ENCODE data around the gene ATP11C. TPM values are rescaled to one million over a fixed set of nuclear protein-coding genes. Genes with fewer than 3 reads are reported as not detected.

The ATP11C gene
- total and polyA plus RNA-seq, 2 of the 4 experiments (the other 2 are of a cell fraction), result 19.3 to 40.0 TPM

GRCh38 chrX:139751053-139751452, 181.8 kb downstream of the ATP11C start:
- Histone ChIP-seq H3K27ac (ENCODE audit: insufficient read depth, low read length) (no peak overlapping the region), H2BK20ac (ENCODE audit: low read depth, low read length) (no peak overlapping the region), H4K8ac (ENCODE audit: low read depth in 2 of 2, low read length in 2 of 2) (no peak overlapping the region), H3K36me3 (ENCODE audit: control insufficient read depth, insufficient read depth, low read length) (no peaks in the 10 kb centered on the region), H2AK9ac (replicated peaks; ENCODE audit: low read depth, low read length, poor library complexity) (no peak overlapping the region), H3K18ac (ENCODE audit: low read depth, low read length) (no peak overlapping the region), H2BK15ac (ENCODE audit: low read depth, low read length) (no peak overlapping the region), H2BK120ac (ENCODE audit: low read depth, low read length) (no peak overlapping the region), H3K79me1 (ENCODE audit: low read depth in 1 of 2, low read length in 2 of 2) (no peaks in the 10 kb centered on the region; a peak in 1 of 4 replicates), H3K56ac (ENCODE audit: extremely low read depth, insufficient read depth, low read length) (no peak overlapping the region), H3K9me1 (ENCODE audit: insufficient read depth, low read length) (no peaks in the 10 kb centered on the region; the same call in 1 of the 2 replicates), H4K20me1 (ENCODE audit: insufficient read depth, low read length) (no peaks in the 10 kb centered on the region), H3K14ac (replicated peaks; ENCODE audit: low read depth, low read length) (no peak overlapping the region), H3K4ac (ENCODE audit: low read depth, low read length) (no peak overlapping the region), H3K27me3 (ENCODE audit: control insufficient read depth, insufficient read depth, low read length) (no peaks in the 10 kb centered on the region), H4K5ac (ENCODE audit: low read depth, low read length) (no peak overlapping the region), H3K9ac (ENCODE audit: low read depth, low read length) (no peak overlapping the region), H3K9me3 (ENCODE audit: control insufficient read depth, insufficient read depth, low read length) (no peaks in the 10 kb centered on the region), H4K91ac (ENCODE audit: insufficient read depth, low read depth, low read length) (no peak overlapping the region), H3K4me3 (ENCODE audit: insufficient read depth, low read depth, low read length) (no peak overlapping the region), H3K4me2 (ENCODE audit: low read depth, low read length) (no peak overlapping the region), H2AK5ac (ENCODE audit: low read depth, low read length) (no peak overlapping the region), H3K4me1 (ENCODE audit: control insufficient read depth, insufficient read depth, low read length) (no peaks in the 10 kb centered on the region), H3K23ac (ENCODE audit: low read depth, low read length) (no peak overlapping the region), H2BK5ac (ENCODE audit: low read depth, low read length, poor library complexity, severe bottlenecking) (no peak overlapping the region), H2AFZ (replicated peaks; ENCODE audit: low read length, poor library complexity) (no peak overlapping the region)
- no peak for ATAC-seq (ENCODE audit: low read depth)
- DNase-seq, result no peak
- in situ Hi-C loops (cut with MboI; ENCODE audit: low sequenced_read_pairs) (no loop called here), intact Hi-C loops (cut with micrococcal nuclease) (no loop called here), dilution Hi-C loops (cut with HindIII; ENCODE audit: low sequenced_read_pairs, unreplicated experiment) (no loop called here)
- no peak for TF ChIP-seq CHD1 (IDR thresholded peaks at IDR 0.05; ENCODE audit: low read depth, low read length)
- no peak for TF ChIP-seq CTCF (conservative IDR thresholded peaks at IDR 0.05; ENCODE audit: low read depth, low read length)
- TF ChIP-seq RFX5 (IDR thresholded peaks at IDR 0.05; ENCODE audit: low read depth, low read length), result no peak
- TF ChIP-seq ELK1 (IDR thresholded peaks at IDR 0.05; ENCODE audit: borderline replicate concordance, low read depth, low read length), result no peak
- no peak for TF ChIP-seq MXI1 (IDR thresholded peaks at IDR 0.05; ENCODE audit: borderline replicate concordance, low read depth, low read length)
- ChIA-PET CTCF (interaction anchor here (0.8 to 1.1 kb wide), 2 partner anchors 8 to 189 kb away, joined by 3 read pairs; no protein-coding TSS in a partner anchor), POLR2A (ENCODE audit: unreplicated experiment) (no interaction called here)
- WGBS, 2 experiments (ENCODE audit: extremely low coverage in 2 of 2, insufficient read length in 1 of 2), result no CpG with 5 or more reads among the region's 3 CpGs
- no TSS peak for BruUV-seq (replicated peaks)
